ENCODE data around the gene MYO3B. TPM values are rescaled to one million over a fixed set of nuclear protein-coding genes. Genes with fewer than 3 reads are reported as not detected.

MYO3B gene
- total RNA-seq, 1 experiment from 2014 or later = 0.50 TPM

- ChIA-PET POLR2A (no interaction called here), CTCF (interaction anchor here (0.5 to 1.5 kb wide), 5 partner anchors 121 to 170 kb away, joined by 3 to 6 read pairs (median 4); no protein-coding TSS in a partner anchor)
- ATAC-seq = no peak
- Mint-ChIP-seq H3K36me3 (no peaks in the 10 kb centered on the region), H3K27ac (no peak overlapping the region), H3K4me1 (peaks cover 19% of the 10 kb centered on the region), H3K9me3 (no peaks in the 10 kb centered on the region), H3K4me3 (no peak overlapping the region), H3K27me3 (ENCODE audit: low read depth) (no peaks in the 10 kb centered on the region)
- no peak for TF ChIP-seq MXD4 (CRISPR knock-in tag; IDR thresholded peaks at IDR 0.05; ENCODE audit: borderline replicate concordance)
- TF ChIP-seq JAZF1 (CRISPR knock-in tag; IDR thresholded peaks at IDR 0.05) = no peak
- no peak for TF ChIP-seq NFYB (CRISPR knock-in tag; conservative IDR thresholded peaks at IDR 0.05; ENCODE audit: low read depth)
- TF ChIP-seq, protein P1, sequence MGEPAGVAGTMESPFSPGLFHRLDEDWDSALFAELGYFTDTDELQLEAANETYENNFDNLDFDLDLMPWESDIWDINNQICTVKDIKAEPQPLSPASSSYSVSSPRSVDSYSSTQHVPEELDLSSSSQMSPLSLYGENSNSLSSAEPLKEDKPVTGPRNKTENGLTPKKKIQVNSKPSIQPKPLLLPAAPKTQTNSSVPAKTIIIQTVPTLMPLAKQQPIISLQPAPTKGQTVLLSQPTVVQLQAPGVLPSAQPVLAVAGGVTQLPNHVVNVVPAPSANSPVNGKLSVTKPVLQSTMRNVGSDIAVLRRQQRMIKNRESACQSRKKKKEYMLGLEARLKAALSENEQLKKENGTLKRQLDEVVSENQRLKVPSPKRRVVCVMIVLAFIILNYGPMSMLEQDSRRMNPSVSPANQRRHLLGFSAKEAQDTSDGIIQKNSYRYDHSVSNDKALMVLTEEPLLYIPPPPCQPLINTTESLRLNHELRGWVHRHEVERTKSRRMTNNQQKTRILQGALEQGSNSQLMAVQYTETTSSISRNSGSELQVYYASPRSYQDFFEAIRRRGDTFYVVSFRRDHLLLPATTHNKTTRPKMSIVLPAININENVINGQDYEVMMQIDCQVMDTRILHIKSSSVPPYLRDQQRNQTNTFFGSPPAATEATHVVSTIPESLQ (CRISPR knock-in tag; IDR thresholded peaks at IDR 0.05) = no peak
- no peak for TF ChIP-seq NR3C1 (CRISPR knock-in tag; conservative IDR thresholded peaks at IDR 0.05; ENCODE audit: low read depth)
- TF ChIP-seq JUN (CRISPR knock-in tag; IDR thresholded peaks at IDR 0.05) = no peak
- TF ChIP-seq NR1H2 (CRISPR knock-in tag; IDR thresholded peaks at IDR 0.05) = no peak
- no peak for TF ChIP-seq ZBTB21 (CRISPR knock-in tag; IDR thresholded peaks at IDR 0.05; ENCODE audit: borderline replicate concordance)
- TF ChIP-seq SMAD3 (CRISPR knock-in tag; IDR thresholded peaks at IDR 0.05; ENCODE audit: borderline replicate concordance) = no peak
- no peak for TF ChIP-seq SMAD4 (CRISPR knock-in tag; IDR thresholded peaks at IDR 0.05)
- no peak for TF ChIP-seq ERG (CRISPR knock-in tag; IDR thresholded peaks at IDR 0.05)
- DNase-seq (ENCODE audit: low spot score) = no peak
Measured at GRCh38 chr2:170530803-170531564, 353.0 kb downstream of the MYO3B start.

DNA sequence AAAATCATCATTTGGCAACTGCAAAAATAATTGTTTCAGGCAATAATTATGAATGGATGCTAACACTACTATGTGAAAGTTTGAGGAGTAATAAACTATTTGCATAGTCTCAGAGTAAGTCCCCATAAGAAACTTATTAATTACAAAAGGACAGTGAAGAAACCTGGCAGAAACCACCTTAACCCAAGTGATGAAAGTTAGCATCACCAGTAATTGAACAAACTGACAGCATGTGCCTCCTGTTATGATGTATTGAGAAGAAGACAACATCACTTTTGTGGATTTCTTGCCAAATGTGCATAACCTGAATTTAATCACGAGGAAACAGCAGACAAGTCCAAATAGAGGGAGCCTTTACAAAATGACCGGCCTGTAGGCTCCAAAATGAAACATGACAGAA is 353.9 kb downstream of the MYO3B start:
- POLR2A ChIA-PET = interaction anchor here (0.7 kb wide), 1 partner anchor 265 kb away, joined by 4 read pairs; no protein-coding TSS in a partner anchor
- Mint-ChIP-seq H3K9me3 (no peaks in the 10 kb centered on the region), H3K27me3 (ENCODE audit: low read depth) (no peaks in the 10 kb centered on the region), H3K27ac (no peak overlapping the region), H3K4me1 (peaks cover 19% of the 10 kb centered on the region), H3K4me3 (no peak overlapping the region), H3K36me3 (no peaks in the 10 kb centered on the region)
- CTCF ChIA-PET = interaction anchor here (0.7 kb wide), 1 partner anchor 292 kb away, joined by 3 read pairs; no protein-coding TSS in a partner anchor
- ATAC-seq (no peak), DNase-seq (ENCODE audit: low spot score) (no peak)
- TF ChIP-seq ZNF425 (CRISPR knock-in tag; conservative IDR thresholded peaks at IDR 0.05) = no peak
- TF ChIP-seq ZNF232 (CRISPR knock-in tag; IDR thresholded peaks at IDR 0.05) = no peak

DNA sequence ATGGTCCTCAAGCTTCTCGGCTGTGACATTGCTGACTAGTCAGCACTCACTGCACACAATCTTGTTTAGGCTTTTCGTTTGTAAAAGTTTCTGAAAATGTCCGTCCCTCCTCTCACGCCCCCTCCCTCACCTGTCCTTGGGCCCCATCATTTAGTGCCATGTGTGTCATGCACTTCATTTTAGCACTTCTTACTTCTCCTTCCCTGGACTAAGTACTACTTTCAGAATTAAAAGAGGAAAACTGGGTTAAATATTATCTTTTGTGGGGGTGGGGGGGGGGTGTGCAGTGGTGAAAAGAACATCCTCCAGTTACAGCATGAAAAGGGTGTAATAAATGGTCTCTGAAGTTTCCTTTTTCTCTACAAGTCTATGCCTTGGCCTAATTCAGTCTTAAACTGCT is 355.2 kb downstream of the MYO3B start:
- POLR2A ChIA-PET = no interaction called here
- no peaks in the 10 kb centered on the region for H3K9me3 Mint-ChIP-seq
- no peak overlapping the region for H3K27ac Mint-ChIP-seq
- no peaks in the 10 kb centered on the region for H3K36me3 Mint-ChIP-seq
- peaks cover 19% of the 10 kb centered on the region for H3K4me1 Mint-ChIP-seq
- no peaks in the 10 kb centered on the region for H3K27me3 Mint-ChIP-seq (ENCODE audit: low read depth)
- ATAC-seq (no peak), DNase-seq (ENCODE audit: low spot score) (no peak)
- TF ChIP-seq ZBTB43 (CRISPR knock-in tag; IDR thresholded peaks at IDR 0.05) = no peak
- no peak for TF ChIP-seq AFF4 (CRISPR knock-in tag; IDR thresholded peaks at IDR 0.05; ENCODE audit: borderline replicate concordance)
- no peak for TF ChIP-seq TP53 (CRISPR knock-in tag; IDR thresholded peaks at IDR 0.05)
- TF ChIP-seq JAZF1 (CRISPR knock-in tag; IDR thresholded peaks at IDR 0.05) = no peak
- TF ChIP-seq USF1 (CRISPR knock-in tag; IDR thresholded peaks at IDR 0.05) = no peak
- no peak overlapping the region for H3K4me3 Mint-ChIP-seq
- CTCF ChIA-PET = no interaction called here

Measured in WTC11 (cell line).